Dendritic cell treated with granulocyte-macrophage colony-stimulating factor and Interleukin-4, amounts not matched to agents 40 ng/mL and 50 ng/mL, for 4 days (primary cell): ENCODE measurements around the gene PIGV.
"Not testable (repeated sequence)": the region's sequence is repeated elsewhere in the genome, so short reads cannot be mapped to it uniquely, and the experiment has no call there.

ENCODE experiments used
- H3K27ac Mint-ChIP-seq: one replicate; pipeline ENCODE4 v1.8.0; 2022; ENCODE audit warnings: mild to moderate bottlenecking, mixed read lengths
- H3K27me3 Mint-ChIP-seq: one replicate; pipeline ENCODE4 v1.8.0; 2022; ENCODE audit warnings: mild to moderate bottlenecking, mixed read lengths
- H3K36me3 Mint-ChIP-seq: one replicate; pipeline ENCODE4 v1.8.0; 2022; ENCODE audit warnings: low read depth, mixed read lengths
- H3K4me1 Mint-ChIP-seq: one replicate; pipeline ENCODE4 v1.8.0; 2022; ENCODE audit warnings: low read depth, mixed read lengths
- H3K4me3 Mint-ChIP-seq: one replicate; pipeline ENCODE4 v1.8.0; 2022; ENCODE audit warnings: mild to moderate bottlenecking, moderate library complexity, mixed read lengths
- H3K9me3 Mint-ChIP-seq: one replicate; pipeline ENCODE4 v1.8.0; 2022; ENCODE audit warnings: mixed read lengths
- intact Hi-C: fragments of 100-400 bp; cut with micrococcal nuclease; formaldehyde crosslinking; loops from one replicate; pipeline ENCODE4 v1.15.0; 2022

The PIGV gene

DNA sequence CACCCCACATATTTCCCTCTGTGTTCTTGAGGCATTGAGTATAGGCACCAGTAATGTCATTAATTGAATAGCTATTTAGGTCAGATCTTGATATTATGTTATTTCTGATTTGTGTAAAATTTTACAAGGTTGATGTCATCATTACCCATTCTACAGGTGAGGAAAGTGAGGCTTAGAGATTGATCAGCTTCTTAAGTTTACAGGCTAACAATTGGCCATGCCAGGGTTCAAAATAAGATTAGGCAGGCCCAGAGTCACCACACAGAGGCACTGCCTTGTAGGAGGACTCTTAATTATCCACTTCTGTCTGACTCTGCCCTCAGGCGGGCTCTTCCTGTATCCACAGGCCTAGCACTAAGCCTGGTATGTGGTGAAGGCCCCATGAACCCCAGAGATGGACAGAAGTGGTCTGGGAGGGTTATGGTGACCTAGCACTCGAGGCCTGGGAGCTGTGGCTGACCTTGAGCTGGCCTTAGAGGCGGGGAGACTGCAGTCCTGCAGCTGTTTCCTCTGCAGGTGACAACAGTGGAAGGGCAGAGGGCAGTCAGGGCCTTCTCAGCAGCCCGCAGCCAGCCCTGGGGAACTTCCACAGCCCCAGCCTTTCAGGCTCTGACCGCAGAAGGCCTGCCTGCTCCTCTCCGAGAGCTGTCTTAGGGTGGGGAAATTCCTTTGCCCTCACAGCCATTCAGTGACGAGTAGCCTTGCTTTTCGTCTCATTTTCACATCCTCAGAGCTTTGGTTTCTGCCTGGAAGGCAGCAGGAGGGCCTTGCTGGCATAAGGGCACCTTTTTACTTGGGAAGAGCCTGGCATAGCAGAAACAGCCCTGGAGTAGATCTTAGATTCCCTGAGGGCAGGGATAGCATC, 51.0 kb downstream of the PIGV start:
- Mint-ChIP-seq H3K36me3 (peaks cover 100% of the 10 kb centered on the region), H3K27me3 (no peaks in the 10 kb centered on the region), H3K9me3 (no peaks in the 10 kb centered on the region), H3K27ac (peak overlapping the region; percentile 11), H3K4me1 (peaks cover 16% of the 10 kb centered on the region), H3K4me3 (no peak overlapping the region)
- intact Hi-C loops: no loop called here

DNA sequence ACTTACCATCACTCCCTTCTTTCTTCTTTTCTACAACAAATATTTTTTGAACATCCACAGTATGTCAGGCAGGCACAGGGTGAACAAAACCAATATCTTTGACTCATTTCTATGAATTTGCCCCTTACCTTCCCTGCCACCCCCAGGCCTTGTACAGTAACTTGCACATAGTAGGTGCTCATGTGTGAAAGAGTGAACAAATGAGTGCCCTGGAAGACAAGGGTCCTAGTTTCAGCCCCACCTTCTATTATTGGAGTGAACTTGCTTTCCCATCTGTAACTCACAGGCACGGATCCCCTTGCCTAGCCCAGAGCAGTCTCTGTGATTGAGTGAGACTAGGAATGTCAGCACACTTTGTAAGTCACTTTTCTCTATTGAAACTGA, 51.6 kb downstream of the PIGV start:
- H3K4me3 Mint-ChIP-seq: no peak overlapping the region
- intact Hi-C loops: no loop called here
- no peaks in the 10 kb centered on the region for H3K27me3 Mint-ChIP-seq

DNA sequence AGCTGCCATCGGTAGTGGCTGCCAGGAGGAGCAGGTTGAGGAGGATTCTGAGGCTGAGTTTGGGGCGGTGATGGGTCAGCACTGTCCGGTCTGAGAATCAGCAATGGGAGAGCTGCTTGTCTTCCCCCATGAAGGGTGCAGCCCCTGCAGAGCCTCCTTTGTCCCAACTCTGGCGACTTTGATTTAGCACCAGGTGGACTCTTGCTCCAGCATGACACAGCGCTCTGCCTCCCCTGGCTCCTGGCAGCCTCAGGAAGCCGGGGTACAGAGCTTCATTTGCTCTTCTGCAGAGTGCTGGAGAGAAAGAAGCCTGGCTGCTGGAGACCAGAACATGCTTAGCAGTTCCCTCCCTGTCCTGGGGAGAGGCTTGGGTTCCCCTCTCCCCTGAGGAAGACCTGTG, 52.0 kb downstream of the PIGV start:
- intact Hi-C loops: no loop called here
- Mint-ChIP-seq H3K4me1 (peaks cover 7% of the 10 kb centered on the region), H3K27me3 (no peaks in the 10 kb centered on the region), H3K36me3 (peaks cover 99% of the 10 kb centered on the region), H3K4me3 (no peak overlapping the region), H3K9me3 (no peaks in the 10 kb centered on the region), H3K27ac (peak overlapping the region; percentile 11)

More for the DNA sequence above, 51.6 kb downstream of the PIGV start:
- H3K9me3 Mint-ChIP-seq: no peaks in the 10 kb centered on the region
- H3K4me1 Mint-ChIP-seq: peaks cover 10% of the 10 kb centered on the region
- H3K27ac Mint-ChIP-seq: peak overlapping the region; percentile 11
- H3K36me3 Mint-ChIP-seq: peaks cover 100% of the 10 kb centered on the region

DNA sequence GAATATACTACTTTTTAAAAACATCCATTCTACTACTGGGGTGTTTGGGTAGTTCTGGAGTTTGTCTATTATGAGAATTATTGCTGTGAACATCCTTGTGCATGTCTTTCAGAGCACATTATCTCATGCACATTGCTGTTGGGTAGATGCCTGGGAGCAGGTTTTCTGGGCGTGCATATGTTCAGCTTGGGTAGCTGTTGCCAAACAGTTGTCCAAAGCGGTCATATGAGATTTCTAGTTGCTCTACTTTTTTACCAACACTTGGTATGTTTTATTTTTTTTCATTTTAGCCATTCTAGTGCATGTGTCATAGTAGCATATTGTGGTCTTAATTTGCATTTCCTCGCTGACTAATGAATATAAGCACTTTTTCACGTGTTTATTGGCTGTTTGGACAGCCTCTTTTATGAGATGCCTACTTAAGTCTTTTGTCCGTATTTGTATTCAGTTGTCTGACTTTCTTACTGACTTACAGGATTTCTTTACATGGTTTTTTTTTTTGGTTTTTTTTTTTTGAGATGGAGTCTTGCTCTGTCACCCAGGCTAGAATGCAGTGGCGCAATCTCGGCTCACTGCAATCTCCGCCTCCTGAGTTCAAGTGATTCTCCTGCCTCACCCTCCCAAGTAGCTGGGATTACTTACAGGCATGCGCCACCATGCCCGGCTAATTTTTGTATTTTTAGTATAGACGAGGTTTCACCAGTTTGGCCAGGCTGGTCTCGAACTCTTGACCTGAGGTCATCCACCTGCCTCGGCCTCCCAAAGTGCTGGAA, 56.9 kb downstream of the PIGV start:
- Mint-ChIP-seq H3K36me3 (peaks cover 90% of the 10 kb centered on the region), H3K4me3 (no peak overlapping the region)
- intact Hi-C loops: no loop called here

DNA sequence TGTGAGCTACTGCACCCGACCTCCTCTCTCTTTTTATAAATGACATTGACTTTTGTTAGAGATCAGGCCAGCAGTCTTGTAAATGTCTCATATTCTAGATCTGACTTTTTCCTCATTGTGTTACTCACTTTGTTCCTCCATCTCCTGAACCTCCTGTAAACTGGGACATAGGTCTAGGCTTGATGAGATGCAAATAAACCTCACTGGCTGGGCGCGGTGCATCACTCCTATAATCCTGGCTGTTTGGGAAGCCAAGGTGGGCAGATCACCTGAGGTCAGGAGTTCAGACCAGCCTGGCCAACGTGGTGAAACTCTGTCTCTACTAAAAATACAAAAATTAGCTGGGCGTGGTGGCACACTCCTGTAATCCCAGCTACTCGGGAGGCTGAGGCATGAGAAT, 60.1 kb downstream of the PIGV start:
- H3K4me3 Mint-ChIP-seq, H3K4me1 Mint-ChIP-seq, H3K9me3 Mint-ChIP-seq, H3K27ac Mint-ChIP-seq, intact Hi-C loops, H3K27me3 Mint-ChIP-seq: not testable (repeated sequence)
- peaks cover 90% of the 10 kb centered on the region for H3K36me3 Mint-ChIP-seq

More for the DNA sequence above, 56.9 kb downstream of the PIGV start:
- H3K27ac Mint-ChIP-seq: no peak overlapping the region
- no peaks in the 10 kb centered on the region for H3K27me3 Mint-ChIP-seq
- H3K9me3 Mint-ChIP-seq: no peaks in the 10 kb centered on the region
- no peaks in the 10 kb centered on the region for H3K4me1 Mint-ChIP-seq
